Measurements from ENCODE around the gene LHFPL2.

GRCh38 chr5:78527925-78528324 is 120.6 kb downstream of the LHFPL2 start:
- TF ChIP-seq, protein P1, sequence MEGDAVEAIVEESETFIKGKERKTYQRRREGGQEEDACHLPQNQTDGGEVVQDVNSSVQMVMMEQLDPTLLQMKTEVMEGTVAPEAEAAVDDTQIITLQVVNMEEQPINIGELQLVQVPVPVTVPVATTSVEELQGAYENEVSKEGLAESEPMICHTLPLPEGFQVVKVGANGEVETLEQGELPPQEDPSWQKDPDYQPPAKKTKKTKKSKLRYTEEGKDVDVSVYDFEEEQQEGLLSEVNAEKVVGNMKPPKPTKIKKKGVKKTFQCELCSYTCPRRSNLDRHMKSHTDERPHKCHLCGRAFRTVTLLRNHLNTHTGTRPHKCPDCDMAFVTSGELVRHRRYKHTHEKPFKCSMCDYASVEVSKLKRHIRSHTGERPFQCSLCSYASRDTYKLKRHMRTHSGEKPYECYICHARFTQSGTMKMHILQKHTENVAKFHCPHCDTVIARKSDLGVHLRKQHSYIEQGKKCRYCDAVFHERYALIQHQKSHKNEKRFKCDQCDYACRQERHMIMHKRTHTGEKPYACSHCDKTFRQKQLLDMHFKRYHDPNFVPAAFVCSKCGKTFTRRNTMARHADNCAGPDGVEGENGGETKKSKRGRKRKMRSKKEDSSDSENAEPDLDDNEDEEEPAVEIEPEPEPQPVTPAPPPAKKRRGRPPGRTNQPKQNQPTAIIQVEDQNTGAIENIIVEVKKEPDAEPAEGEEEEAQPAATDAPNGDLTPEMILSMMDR (IDR thresholded peaks at IDR 0.05; ENCODE audit: insufficient read depth, low read length, poor library complexity, severe bottlenecking) = no peak
- TF ChIP-seq EZH2phosphoT487 (conservative IDR thresholded peaks at IDR 0.05; ENCODE audit: low read length) = no peak
